ENCODE data around the gene POLR3C.
A peak's percentile ranks its signal among the peaks of the same experiment; 100 is the strongest.
"Not testable (repeated sequence)": the region's sequence is repeated elsewhere in the genome, so short reads cannot be mapped to it uniquely, and the experiment has no call there.

The POLR3C gene

GRCh38 chr1:145824499-145824842, 471 bp downstream of the POLR3C start:
- TF ChIP-seq MAX (IDR thresholded peaks at IDR 0.05; ENCODE audit: low read depth, low read length) = no peak
- TF ChIP-seq CTCF (IDR thresholded peaks at IDR 0.05; ENCODE audit: low read depth, low read length) = no peak
- no peak for TF ChIP-seq POLR2A (IDR thresholded peaks at IDR 0.05; ENCODE audit: extremely low read depth, insufficient read length)
- TF ChIP-seq MYC (IDR thresholded peaks at IDR 0.05; ENCODE audit: low read depth, low read length) = no peak
- no peak for DNase-seq (ENCODE audit: low read depth)
- peak overlapping the region; percentile 99 for H3K4me3 ChIP-seq (ENCODE audit: low read depth, low read length)

GRCh38 chr1:145826030-145826429, 2.0 kb downstream of the POLR3C start:
- DNase-seq (ENCODE audit: low read depth) = no peak
- no peak for TF ChIP-seq CTCF (IDR thresholded peaks at IDR 0.05; ENCODE audit: low read depth, low read length)
- no peak for TF ChIP-seq POLR2A (IDR thresholded peaks at IDR 0.05; ENCODE audit: extremely low read depth, insufficient read length)
- no peak for TF ChIP-seq MAX (IDR thresholded peaks at IDR 0.05; ENCODE audit: low read depth, low read length)
- no peak for TF ChIP-seq MYC (IDR thresholded peaks at IDR 0.05; ENCODE audit: low read depth, low read length)
- H3K4me3 ChIP-seq (ENCODE audit: low read depth, low read length) = peak overlapping the region; percentile 99

GRCh38 chr1:145827966-145828365, 4.0 kb downstream of the POLR3C start:
- no peak overlapping the region for H3K4me3 ChIP-seq (ENCODE audit: low read depth, low read length)
- DNase-seq (ENCODE audit: low read depth) = no peak
- no peak for TF ChIP-seq MAX (IDR thresholded peaks at IDR 0.05; ENCODE audit: low read depth, low read length)
- no peak for TF ChIP-seq MYC (IDR thresholded peaks at IDR 0.05; ENCODE audit: low read depth, low read length)
- no peak for TF ChIP-seq CTCF (IDR thresholded peaks at IDR 0.05; ENCODE audit: low read depth, low read length)
- TF ChIP-seq POLR2A (IDR thresholded peaks at IDR 0.05; ENCODE audit: extremely low read depth, insufficient read length) = no peak

GRCh38 chr1:145828367-145829026, 4.5 kb downstream of the POLR3C start:
- no peak for DNase-seq (ENCODE audit: low read depth)
- H3K4me3 ChIP-seq (ENCODE audit: low read depth, low read length) = no peak overlapping the region
- TF ChIP-seq MAX (IDR thresholded peaks at IDR 0.05; ENCODE audit: low read depth, low read length) = no peak
- no peak for TF ChIP-seq CTCF (IDR thresholded peaks at IDR 0.05; ENCODE audit: low read depth, low read length)
- no peak for TF ChIP-seq MYC (IDR thresholded peaks at IDR 0.05; ENCODE audit: low read depth, low read length)
- no peak for TF ChIP-seq POLR2A (IDR thresholded peaks at IDR 0.05; ENCODE audit: extremely low read depth, insufficient read length)

- not testable (repeated sequence) for DNase-seq (ENCODE audit: low read depth); H3K4me3 ChIP-seq (ENCODE audit: low read depth, low read length)
Measured at GRCh38 chr1:145830810-145831209, 6.8 kb downstream of the POLR3C start.

GRCh38 chr1:145837656-145838055, 13.7 kb downstream of the POLR3C start:
- H3K4me3 ChIP-seq (ENCODE audit: low read depth, low read length) = no peak overlapping the region
- no peak for DNase-seq (ENCODE audit: low read depth)
- TF ChIP-seq POLR2A (IDR thresholded peaks at IDR 0.05; ENCODE audit: extremely low read depth, insufficient read length) (no peak), MYC (IDR thresholded peaks at IDR 0.05; ENCODE audit: low read depth, low read length) (no peak)

GRCh38 chr1:145843031-145843430, 19.0 kb downstream of the POLR3C start:
- TF ChIP-seq MYC (IDR thresholded peaks at IDR 0.05; ENCODE audit: low read depth, low read length) = no peak
- no peak for TF ChIP-seq POLR2A (IDR thresholded peaks at IDR 0.05; ENCODE audit: extremely low read depth, insufficient read length)
- no peak for TF ChIP-seq MAX (IDR thresholded peaks at IDR 0.05; ENCODE audit: low read depth, low read length)
- TF ChIP-seq CTCF (IDR thresholded peaks at IDR 0.05; ENCODE audit: low read depth, low read length) = no peak
- DNase-seq (ENCODE audit: low read depth) = no peak
- H3K4me3 ChIP-seq (ENCODE audit: low read depth, low read length) = no peak overlapping the region

All from NB4 (cell line).